IgD-negative memory B cell (primary cell): ENCODE results near the gene PCDHGB6. TPM values are rescaled to one million over a fixed set of nuclear protein-coding genes. Genes with fewer than 3 reads are reported as not detected.
"Not testable (repeated sequence)": the region's sequence is repeated elsewhere in the genome, so short reads cannot be mapped to it uniquely, and the experiment has no call there.

ENCODE experiments used
- H3K27ac Mint-ChIP-seq, 3 donors: one replicate each; pipeline ENCODE4 v1.8.0; 2020 to 2022; ENCODE audit warnings: mild to moderate bottlenecking in 3 of 3, mixed read lengths in 3 of 3, moderate library complexity in 1 of 3
- H3K27me3 Mint-ChIP-seq: one replicate; pipeline ENCODE4 v1.8.0; 2021; ENCODE audit warnings: mixed read lengths
- H3K36me3 Mint-ChIP-seq: one replicate; pipeline ENCODE4 v1.8.0; 2020; ENCODE audit warnings: mild to moderate bottlenecking, mixed read lengths
- H3K4me1 Mint-ChIP-seq, 3 donors: one replicate each; pipeline ENCODE4 v1.8.0; 2020 to 2022; ENCODE audit warnings: mixed read lengths in 3 of 3, mild to moderate bottlenecking in 1 of 3
- H3K4me3 Mint-ChIP-seq, 4 donors: one replicate each; pipeline ENCODE4 v1.8.0; 2020 to 2022; ENCODE audit warnings: mild to moderate bottlenecking in 4 of 4, mixed read lengths in 4 of 4, moderate library complexity in 3 of 4
- H3K9me3 Mint-ChIP-seq, 3 donors: one replicate each; pipeline ENCODE4 v1.8.0; 2020 to 2021; ENCODE audit warnings: mixed read lengths in 3 of 3, mild to moderate bottlenecking in 1 of 3
- polyA plus RNA-seq: library from polyadenylated mRNA; unstranded; fragments of 300-500 nt; fragmentation: Illumina TruSeq; gene quantifications from one replicate; pipeline ENCODE4 v1.2.3, GENCODE V29; 2021

Gene PCDHGB6
- polyA plus RNA-seq, 1 donor from 2014 or later: 0.39 TPM

DNA sequence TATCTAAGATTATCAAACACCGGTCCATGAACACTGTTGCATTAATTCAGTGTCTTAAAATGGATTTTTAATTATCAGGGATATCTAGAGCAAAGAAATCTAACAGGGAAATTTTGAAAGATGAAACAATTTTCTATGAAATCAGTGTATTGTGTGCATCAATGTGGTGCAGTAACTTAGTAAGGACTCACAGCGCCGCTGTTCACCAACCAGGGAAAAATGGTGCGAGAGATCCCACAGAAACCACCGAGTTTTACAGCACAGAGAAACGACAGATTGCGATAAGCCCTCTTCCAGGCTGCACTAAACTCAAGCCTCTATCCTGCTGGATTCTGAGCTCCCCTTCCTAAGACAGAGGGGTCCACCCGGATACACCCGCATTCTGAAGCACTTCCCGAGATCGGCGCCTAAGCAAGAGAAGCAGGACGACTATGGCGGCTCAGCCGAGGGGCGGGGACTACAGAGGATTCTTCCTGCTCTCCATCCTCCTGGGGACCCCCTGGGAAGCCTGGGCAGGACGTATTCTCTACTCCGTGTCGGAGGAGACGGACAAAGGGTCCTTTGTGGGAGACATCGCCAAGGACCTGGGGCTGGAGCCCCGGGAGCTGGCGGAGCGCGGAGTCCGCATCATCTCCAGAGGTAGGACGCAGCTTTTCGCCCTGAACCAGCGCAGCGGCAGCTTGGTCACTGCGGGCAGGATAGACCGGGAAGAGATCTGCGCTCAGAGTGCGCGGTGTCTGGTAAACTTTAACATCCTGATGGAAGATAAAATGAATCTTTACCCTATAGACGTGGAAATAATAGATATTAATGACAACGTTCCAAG, 25.1 kb upstream of the PCDHGB6 start, which contains the start of gene PCDHGA7:
PCDHGA7 (plus strand) TSS at position 274 of the 826 bp plus-strand sequence; CDS start at position 432, 158 bp downstream.
- Mint-ChIP-seq H3K9me3 (peaks cover 4 to 15% (median 8%) of the 10 kb centered on the region in 3 donors), H3K4me1 (peaks cover 0 to 2% (median 2%) of the 10 kb centered on the region in 3 donors), H3K27ac (peak within 1 kb of the TSS in 2 of 3 donors; percentile 19 to 76), H3K27me3 (peaks cover 26% of the 10 kb centered on the region), H3K4me3 (peak within 1 kb of the TSS; percentile 81 to 94 (median 90)), H3K36me3 (peaks cover 1% of the 10 kb centered on the region)

DNA sequence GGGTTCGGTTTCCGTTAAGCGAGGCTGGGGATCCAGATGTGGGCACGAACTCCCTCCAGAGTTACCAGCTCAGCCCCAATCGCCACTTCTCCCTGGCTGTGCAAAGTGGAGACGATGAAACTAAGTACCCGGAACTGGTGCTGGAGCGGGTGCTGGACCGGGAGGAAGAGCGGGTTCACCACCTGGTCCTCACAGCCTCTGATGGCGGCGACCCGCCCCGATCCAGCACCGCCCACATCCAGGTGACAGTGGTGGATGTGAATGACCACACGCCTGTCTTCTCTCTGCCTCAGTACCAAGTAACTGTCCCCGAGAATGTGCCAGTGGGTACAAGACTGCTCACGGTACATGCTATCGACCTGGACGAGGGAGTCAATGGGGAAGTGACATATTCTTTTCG, 24.5 kb upstream of the PCDHGB6 start:
- Mint-ChIP-seq H3K27me3 (peaks cover 26% of the 10 kb centered on the region), H3K4me1 (peaks cover 0 to 2% (median 2%) of the 10 kb centered on the region in 3 donors), H3K4me3 (peak overlapping the region in 2 of 4 donors; percentile 81 to 92), H3K36me3 (peaks cover 1% of the 10 kb centered on the region), H3K9me3 (peaks cover 4 to 16% (median 8%) of the 10 kb centered on the region in 3 donors), H3K27ac (peak overlapping the region in 1 of 3 donors; percentile 31)

DNA sequence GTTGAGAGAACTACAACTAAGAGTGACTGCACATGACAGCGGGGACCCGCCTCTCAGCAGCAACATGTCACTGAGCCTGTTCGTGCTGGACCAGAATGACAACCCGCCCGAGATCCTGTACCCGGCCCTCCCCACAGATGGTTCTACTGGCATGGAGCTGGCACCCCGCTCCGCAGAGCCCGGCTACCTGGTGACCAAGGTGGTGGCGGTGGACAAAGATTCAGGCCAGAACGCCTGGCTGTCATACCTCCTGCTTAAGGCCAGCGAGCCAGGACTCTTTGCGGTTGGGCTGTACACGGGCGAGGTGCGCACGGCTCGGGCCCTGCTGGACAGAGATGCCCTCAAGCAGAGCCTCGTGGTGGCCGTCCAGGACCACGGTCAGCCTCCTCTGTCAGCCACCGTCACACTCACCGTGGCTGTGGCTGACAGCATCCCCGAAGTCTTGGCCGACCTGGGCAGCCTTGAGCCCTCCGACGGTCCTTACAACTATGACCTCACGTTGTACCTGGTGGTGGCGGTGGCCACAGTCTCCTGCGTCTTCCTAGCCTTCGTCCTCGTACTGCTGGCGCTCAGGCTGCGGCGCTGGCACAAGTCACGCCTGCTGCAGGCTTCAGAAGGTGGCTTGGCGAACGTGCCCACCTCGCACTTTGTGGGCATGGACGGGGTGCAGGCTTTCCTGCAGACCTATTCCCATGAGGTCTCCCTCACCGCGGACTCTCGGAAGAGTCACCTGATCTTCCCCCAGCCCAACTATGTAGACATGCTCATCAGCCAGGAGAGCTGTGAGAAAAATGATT, 23.2 kb upstream of the PCDHGB6 start:
- Mint-ChIP-seq H3K9me3 (peaks cover 4 to 23% (median 8%) of the 10 kb centered on the region in 3 donors), H3K27me3 (peaks cover 28% of the 10 kb centered on the region), H3K4me3 (no peak overlapping the region), H3K4me1 (peaks cover 0 to 4% (median 2%) of the 10 kb centered on the region in 3 donors), H3K27ac (no peak overlapping the region), H3K36me3 (peaks cover 1% of the 10 kb centered on the region)

DNA sequence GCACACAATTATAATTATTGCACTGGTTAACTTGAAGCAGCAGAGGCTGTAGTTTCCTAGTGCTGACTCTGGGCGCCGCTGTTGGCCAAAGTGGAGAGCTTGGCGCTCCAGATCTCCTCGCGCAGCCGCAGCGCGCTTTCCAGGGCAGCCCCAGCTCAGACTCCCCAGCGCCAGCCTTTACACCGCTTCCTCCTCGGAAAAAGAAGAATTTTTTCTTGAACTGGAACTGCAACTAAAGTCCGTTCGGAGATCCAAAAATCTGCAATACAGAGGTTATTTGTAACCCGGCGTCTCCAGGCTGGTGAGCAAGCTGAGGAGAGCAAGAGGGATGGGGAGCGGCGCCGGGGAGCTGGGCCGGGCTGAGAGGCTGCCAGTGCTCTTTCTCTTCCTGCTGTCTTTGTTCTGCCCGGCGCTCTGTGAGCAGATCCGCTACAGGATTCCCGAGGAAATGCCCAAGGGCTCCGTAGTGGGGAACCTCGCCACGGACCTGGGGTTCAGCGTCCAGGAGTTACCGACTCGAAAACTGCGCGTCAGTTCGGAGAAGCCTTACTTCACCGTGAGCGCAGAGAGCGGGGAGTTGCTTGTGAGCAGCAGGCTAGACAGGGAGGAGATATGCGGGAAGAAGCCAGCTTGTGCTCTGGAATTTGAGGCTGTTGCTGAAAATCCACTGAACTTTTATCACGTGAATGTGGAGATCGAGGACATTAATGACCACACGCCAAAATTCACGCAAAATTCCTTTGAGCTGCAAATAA, 20.1 kb upstream of the PCDHGB6 start, which contains the start of gene PCDHGB4:
PCDHGB4 (plus strand) TSS at position 142 of the 755 bp plus-strand sequence; CDS start at position 329, 187 bp downstream.
- peak within 1 kb of the TSS; percentile 43 to 83 (median 60) for H3K4me3 Mint-ChIP-seq
- H3K27me3 Mint-ChIP-seq: peaks cover 37% of the 10 kb centered on the region
- H3K27ac Mint-ChIP-seq: peak within 1 kb of the TSS in 2 of 3 donors; percentile 16 to 67
- H3K36me3 Mint-ChIP-seq, H3K4me1 Mint-ChIP-seq: not testable (repeated sequence)
- H3K9me3 Mint-ChIP-seq: peaks cover 8 to 33% (median 9%) of the 10 kb centered on the region in 3 donors

DNA sequence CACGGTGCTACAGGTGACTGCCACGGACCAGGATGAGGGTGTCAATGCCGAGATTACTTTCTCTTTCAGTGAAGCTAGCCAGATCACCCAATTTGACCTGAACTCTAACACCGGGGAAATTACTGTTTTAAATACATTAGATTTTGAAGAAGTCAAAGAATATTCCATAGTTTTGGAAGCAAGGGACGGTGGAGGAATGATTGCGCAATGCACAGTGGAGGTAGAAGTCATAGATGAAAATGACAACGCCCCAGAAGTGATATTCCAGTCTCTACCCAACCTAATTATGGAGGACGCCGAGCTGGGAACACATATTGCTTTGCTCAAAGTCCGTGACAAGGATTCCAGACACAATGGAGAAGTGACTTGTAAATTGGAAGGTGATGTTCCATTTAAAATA, 19.2 kb upstream of the PCDHGB6 start:
- H3K36me3 Mint-ChIP-seq: peaks cover 3% of the 10 kb centered on the region
- H3K4me3 Mint-ChIP-seq: no peak overlapping the region
- H3K27ac Mint-ChIP-seq: peak overlapping the region in 2 of 3 donors; percentile 16 to 48
- H3K27me3 Mint-ChIP-seq: peaks cover 29% of the 10 kb centered on the region
- H3K9me3 Mint-ChIP-seq: peaks cover 10 to 36% (median 11%) of the 10 kb centered on the region in 3 donors
- peaks cover 0 to 4% (median 2%) of the 10 kb centered on the region in 3 donors for H3K4me1 Mint-ChIP-seq

DNA sequence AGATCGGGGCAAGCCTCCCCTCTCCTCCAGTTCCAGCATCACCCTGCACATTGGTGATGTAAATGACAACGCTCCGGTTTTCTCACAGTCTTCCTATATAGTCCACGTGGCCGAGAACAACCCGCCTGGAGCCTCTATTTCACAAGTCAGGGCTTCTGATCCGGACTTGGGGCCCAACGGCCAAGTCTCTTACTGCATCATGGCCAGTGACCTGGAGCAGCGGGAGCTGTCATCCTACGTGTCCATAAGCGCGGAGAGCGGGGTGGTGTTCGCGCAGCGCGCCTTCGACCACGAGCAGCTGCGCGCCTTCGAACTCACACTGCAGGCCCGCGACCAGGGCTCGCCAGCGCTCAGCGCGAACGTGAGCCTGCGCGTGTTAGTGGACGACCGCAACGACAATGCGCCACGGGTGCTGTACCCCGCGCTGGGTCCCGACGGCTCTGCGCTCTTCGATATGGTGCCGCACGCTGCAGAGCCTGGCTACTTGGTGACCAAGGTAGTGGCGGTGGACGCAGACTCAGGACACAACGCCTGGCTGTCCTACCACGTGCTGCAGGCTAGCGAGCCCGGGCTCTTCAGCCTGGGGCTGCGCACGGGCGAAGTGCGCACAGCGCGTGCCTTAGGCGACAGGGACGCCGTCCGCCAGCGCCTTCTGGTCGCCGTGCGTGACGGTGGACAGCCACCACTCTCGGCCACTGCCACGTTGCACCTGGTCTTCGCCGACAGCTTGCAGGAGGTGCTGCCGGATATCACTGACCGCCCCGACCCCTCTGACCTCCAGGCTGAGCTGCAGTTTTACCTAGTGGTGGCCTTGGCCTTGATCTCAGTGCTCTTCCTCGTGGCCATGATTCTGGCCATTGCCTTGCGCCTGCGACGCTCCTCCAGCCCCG, 18.4 kb upstream of the PCDHGB6 start:
- Mint-ChIP-seq H3K4me3 (peak overlapping the region in 1 of 4 donors; percentile 84), H3K27ac (peak overlapping the region in 2 of 3 donors; percentile 16 to 57), H3K27me3 (peaks cover 32% of the 10 kb centered on the region), H3K9me3 (peaks cover 10 to 41% (median 13%) of the 10 kb centered on the region in 3 donors), H3K4me1 (peaks cover 0 to 4% (median 2%) of the 10 kb centered on the region in 3 donors), H3K36me3 (peaks cover 3% of the 10 kb centered on the region)

DNA sequence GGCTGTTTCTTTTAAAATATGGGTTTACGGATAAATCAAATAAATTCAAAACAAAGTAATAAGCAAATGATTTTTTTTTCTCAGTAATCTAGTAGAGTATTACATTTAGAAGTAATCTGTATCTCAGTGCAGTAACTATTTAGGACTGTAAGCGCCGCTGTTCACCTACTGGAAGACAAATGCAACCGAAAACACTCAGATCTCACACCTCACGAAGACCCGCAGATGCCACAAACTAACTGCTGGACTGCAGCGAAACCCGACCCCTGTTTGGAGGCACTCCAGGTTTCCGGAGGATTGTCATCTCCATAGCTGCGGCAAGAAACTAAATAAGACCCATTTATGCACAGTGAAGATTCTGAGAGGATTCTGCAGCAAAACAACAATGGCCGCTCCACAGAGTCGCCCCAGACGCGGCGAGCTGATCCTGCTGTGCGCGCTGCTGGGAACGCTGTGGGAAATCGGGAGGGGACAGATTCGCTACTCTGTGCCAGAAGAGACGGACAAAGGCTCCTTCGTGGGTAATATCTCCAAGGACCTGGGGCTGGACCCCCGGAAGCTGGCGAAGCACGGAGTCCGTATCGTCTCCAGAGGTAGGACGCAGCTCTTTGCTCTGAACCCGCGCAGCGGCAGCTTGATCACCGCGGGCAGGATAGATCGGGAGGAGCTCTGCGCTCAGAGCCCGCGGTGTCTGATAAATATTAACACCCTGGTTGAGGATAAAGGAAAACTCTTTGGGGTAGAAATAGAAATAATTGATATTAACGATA, 15.2 kb upstream of the PCDHGB6 start, which contains the start of gene PCDHGA8:
PCDHGA8 (plus strand) TSS at position 205 of the 770 bp plus-strand sequence; CDS start at position 386, 181 bp downstream.
- Mint-ChIP-seq H3K36me3 (peaks cover 3% of the 10 kb centered on the region), H3K27ac (peak within 1 kb of the TSS in 2 of 3 donors; percentile 53 to 76), H3K4me1 (peaks cover 0 to 4% (median 2%) of the 10 kb centered on the region in 3 donors), H3K9me3 (peaks cover 10 to 27% (median 22%) of the 10 kb centered on the region in 3 donors), H3K27me3 (peaks cover 32% of the 10 kb centered on the region), H3K4me3 (no peak within 1 kb of the TSS)

DNA sequence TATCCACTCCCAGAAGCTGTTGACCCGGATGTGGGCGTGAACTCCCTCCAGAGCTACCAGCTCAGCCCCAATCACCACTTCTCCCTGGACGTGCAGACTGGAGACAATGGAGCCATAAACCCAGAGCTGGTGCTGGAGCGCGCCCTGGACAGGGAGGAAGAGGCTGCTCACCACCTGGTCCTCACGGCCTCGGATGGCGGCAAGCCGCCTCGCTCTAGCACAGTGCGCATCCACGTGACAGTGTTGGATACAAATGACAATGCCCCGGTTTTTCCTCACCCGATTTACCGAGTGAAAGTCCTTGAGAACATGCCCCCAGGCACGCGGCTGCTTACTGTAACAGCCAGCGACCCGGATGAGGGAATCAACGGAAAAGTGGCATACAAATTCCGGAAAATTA, 14.6 kb upstream of the PCDHGB6 start:
- peaks cover 10 to 26% (median 22%) of the 10 kb centered on the region in 3 donors for H3K9me3 Mint-ChIP-seq
- peaks cover 0 to 4% (median 2%) of the 10 kb centered on the region in 3 donors for H3K4me1 Mint-ChIP-seq
- peaks cover 3% of the 10 kb centered on the region for H3K36me3 Mint-ChIP-seq
- H3K27ac Mint-ChIP-seq: peak overlapping the region in 1 of 3 donors; percentile 62
- H3K27me3 Mint-ChIP-seq: peaks cover 32% of the 10 kb centered on the region
- no peak overlapping the region for H3K4me3 Mint-ChIP-seq

DNA sequence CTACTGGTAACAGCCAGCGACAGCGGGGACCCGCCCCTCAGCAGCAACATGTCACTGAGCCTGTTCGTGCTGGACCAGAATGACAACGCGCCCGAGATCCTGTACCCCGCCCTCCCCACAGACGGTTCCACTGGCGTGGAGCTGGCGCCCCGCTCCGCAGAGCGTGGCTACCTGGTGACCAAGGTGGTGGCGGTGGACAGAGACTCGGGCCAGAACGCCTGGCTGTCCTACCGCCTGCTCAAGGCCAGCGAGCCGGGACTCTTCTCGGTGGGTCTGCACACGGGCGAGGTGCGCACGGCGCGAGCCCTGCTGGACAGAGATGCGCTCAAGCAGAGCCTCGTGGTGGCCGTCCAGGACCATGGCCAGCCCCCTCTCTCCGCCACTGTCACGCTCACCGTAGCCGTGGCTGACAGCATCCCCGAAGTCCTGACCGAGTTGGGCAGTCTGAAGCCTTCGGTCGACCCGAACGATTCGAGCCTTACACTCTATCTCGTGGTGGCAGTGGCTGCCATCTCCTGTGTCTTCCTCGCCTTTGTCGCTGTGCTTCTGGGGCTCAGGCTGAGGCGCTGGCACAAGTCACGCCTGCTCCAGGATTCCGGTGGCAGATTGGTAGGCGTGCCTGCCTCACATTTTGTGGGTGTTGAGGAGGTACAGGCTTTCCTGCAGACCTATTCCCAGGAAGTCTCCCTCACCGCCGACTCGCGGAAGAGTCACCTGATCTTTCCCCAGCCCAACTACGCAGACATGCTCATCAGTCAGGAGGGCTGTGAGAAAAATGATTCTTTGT, 13.2 kb upstream of the PCDHGB6 start:
- H3K9me3 Mint-ChIP-seq: peaks cover 9 to 29% (median 24%) of the 10 kb centered on the region in 3 donors
- H3K4me3 Mint-ChIP-seq: peak overlapping the region in 1 of 4 donors; percentile 17
- peak overlapping the region in 1 of 3 donors; percentile 83 for H3K27ac Mint-ChIP-seq

DNA sequence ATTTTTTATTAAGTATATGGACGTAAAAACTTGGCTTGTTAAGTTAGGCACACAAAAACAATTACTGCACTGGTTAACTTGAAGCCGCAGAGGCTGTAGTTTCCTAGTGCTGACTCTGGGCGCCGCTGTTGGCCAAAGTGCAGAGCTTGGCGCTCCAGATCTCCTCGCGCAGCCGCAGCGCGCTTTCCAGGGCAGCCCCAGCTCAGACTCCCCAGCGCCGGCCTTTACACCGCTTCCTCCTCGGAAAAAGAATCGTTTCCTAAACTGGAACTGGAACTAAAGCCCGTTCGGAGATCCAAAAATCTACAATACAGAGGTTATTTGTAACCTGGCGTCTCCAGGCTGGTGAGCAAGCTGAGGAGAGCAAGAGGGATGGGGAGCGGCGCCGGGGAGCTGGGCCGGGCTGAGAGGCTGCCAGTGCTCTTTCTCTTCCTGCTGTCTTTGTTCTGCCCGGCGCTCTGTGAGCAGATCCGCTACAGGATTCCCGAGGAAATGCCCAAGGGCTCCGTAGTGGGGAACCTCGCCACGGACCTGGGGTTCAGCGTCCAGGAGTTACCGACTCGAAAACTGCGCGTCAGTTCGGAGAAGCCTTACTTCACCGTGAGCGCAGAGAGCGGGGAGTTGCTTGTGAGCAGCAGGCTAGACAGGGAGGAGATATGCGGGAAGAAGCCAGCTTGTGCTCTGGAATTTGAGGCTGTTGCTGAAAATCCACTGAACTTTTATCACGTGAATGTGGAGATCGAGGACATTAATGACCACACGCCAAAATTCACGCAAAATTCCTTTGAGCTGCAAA, 9.9 kb upstream of the PCDHGB6 start, which contains the start of gene PCDHGB5:
PCDHGB5 (plus strand) TSS at position 192 of the 796 bp plus-strand sequence; CDS start at position 373, 181 bp downstream.
- Mint-ChIP-seq H3K9me3 (peaks cover 6 to 37% (median 19%) of the 10 kb centered on the region in 3 donors), H3K27me3 (peaks cover 36% of the 10 kb centered on the region)

More for the DNA sequence above, 13.2 kb upstream of the PCDHGB6 start:
- not testable (repeated sequence) for H3K36me3 Mint-ChIP-seq, H3K4me1 Mint-ChIP-seq
- peaks cover 36% of the 10 kb centered on the region for H3K27me3 Mint-ChIP-seq

DNA sequence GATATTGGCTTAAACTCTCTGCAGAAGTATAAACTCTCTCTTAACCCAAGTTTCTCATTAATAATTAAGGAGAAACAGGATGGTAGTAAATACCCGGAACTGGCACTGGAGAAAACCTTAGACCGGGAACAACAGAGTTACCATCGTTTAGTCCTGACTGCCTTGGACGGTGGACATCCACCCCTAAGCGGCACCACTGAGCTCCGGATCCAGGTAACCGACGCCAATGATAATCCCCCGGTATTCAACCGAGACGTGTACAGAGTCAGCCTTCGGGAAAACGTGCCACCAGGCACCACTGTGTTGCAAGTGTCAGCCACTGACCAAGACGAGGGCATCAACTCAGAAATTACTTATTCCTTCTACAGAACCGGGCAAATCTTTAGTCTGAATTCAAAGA, 9.2 kb upstream of the PCDHGB6 start:
- Mint-ChIP-seq H3K4me3 (peak overlapping the region in 2 of 4 donors; percentile 8 to 81), H3K27ac (peak overlapping the region in 2 of 3 donors; percentile 46 to 51), H3K9me3 (peaks cover 5 to 35% (median 19%) of the 10 kb centered on the region in 3 donors), H3K4me1 (peaks cover 0 to 3% (median 3%) of the 10 kb centered on the region in 3 donors), H3K27me3 (peaks cover 42% of the 10 kb centered on the region), H3K36me3 (peaks cover 4% of the 10 kb centered on the region)

More for the DNA sequence above, 9.9 kb upstream of the PCDHGB6 start, which contains the start of gene PCDHGB5:
- not testable (repeated sequence) for H3K4me1 Mint-ChIP-seq, H3K36me3 Mint-ChIP-seq
- Mint-ChIP-seq H3K27ac (peak within 1 kb of the TSS in 2 of 3 donors; percentile 46 to 67), H3K4me3 (peak within 1 kb of the TSS; percentile 73 to 84 (median 80))
